Tongue (tissue), 2 donors: ENCODE data around the gene TNFRSF12A. TPM values are rescaled to one million over a fixed set of nuclear protein-coding genes. Genes with fewer than 3 reads are reported as not detected.

Source experiments
- DNase-seq: peaks from one replicate; pipeline ENCODE4 v3.0.0-alpha.2; 2015
- total RNA-seq: library from RNA; depleted of rRNA; stranded (reverse); fragments of >200 nt; gene quantifications from one replicate; pipeline ENCODE4 v1.2.3, GENCODE V29; 2014

Gene TNFRSF12A
- total RNA-seq, 1 donor from 2014 or later = 41.3 TPM

DNA sequence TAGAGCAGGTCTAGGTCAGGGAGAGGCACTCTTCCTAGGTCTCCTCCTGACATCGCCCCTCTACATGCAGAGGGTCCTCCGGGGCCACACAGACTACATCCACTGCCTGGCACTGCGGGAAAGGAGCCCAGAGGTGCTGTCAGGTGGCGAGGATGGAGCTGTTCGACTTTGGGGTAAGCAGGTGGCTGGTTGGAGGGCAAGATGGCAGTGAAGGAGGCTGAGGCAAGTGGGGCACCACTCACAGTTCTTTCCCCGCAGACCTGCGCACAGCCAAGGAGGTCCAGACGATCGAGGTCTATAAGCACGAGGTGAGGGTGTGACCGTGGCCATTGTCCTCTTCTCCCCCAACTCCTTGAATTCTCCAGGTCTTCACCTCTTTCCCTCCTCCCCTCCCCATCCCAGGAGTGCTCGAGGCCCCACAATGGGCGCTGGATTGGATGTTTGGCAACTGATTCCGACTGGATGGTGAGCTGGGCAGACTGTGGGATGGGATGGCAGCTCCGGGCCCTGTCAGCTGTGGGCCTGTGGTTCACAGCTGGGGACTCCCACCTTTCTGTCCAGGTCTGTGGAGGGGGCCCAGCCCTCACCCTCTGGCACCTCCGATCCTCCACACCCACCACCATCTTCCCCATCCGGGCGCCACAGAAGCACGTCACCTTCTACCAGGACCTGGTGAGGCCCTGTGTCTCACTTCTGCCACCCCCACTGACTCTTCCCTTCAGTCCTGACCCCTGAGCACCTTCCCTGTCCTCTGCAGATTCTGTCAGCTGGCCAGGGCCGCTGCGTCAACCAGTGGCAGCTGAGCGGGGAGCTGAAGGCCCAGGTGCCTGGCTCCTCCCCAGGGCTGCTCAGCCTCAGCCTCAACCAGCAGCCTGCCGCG lies 6.7 kb downstream of the TNFRSF12A start:
- DNase-seq = no peak

DNA sequence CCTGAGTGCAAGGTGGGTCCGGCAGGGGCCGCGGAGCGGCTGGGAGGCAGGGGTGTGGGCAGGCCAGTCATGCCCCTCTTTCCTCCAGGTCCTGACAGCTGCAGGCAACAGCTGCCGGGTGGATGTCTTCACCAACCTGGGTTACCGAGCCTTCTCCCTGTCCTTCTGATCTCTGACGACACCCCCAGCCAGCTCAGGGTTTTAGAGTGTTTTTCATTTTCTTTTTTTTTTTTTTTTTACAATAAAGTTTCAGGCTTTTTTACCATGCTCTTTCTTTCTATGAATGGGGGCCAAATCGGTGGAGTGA lies 7.3 kb downstream of the TNFRSF12A start:
- no peak for DNase-seq

DNA sequence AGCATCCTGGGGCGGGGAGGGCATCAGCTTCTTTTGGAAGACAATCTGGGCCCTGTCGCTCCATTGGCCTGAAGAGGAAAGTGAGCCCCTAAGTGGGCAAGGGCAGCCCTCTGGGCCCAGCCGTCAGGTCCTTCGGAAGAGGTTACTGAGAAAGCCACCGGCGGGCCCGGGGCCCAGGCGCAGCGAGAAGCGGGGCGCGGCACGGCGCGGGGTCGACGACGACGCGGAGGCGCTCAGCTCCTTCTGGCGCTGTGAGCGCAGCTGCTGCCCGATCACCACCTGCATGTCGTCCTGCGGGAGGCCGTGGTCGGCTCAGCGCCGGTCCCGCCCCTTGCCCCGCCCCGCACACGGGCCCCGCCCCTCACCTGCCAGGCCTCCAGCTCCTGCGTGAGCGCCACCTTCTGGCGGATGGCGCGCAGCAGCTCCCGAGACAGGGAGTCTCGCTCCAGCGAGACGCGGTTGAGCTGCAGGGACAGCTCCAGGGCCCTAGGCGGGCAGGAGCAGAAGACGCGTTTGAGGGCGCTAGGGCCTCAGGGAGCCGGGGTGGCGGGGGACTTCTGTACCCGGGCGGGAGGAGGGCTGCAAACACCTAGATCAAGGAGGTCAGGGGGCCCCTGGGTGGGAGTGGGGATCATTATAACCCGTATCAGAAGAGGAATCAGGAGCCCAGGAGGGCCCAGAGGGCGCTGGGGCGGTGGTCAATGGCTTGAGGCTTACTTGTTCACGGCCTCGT lies 8.0 kb downstream of the TNFRSF12A start:
- peak; percentile 90 for DNase-seq

DNA sequence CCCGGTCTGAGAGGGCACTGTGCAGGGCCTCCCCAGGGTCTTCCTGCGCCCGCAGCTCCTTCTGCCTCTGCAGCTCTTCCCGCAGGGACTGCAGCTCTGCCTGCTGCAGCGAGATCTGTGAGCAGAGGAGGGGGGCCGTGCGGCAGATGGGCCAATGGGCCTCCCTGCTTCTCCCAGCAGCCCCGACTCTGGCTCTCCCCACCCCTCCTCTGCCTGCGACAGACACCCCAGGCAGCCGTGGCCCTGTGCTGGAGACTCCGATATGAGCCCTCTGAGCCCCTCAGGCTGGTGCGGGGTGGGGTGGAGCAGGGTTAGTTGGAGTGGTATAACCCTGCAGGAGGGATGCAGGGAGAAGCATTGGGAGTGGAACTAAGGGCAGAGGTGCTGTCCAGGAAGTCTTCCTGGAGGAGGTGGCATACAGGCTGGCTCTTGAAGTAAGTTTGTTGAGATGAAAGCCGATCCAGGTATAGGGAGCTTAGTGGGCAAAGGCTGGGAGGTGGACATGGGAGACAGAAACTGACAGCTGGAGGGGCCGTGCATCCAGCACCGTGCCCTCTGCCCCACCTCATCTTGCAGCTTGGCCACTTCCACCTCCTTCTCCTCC lies 8.7 kb downstream of the TNFRSF12A start:
- no peak for DNase-seq

DNA sequence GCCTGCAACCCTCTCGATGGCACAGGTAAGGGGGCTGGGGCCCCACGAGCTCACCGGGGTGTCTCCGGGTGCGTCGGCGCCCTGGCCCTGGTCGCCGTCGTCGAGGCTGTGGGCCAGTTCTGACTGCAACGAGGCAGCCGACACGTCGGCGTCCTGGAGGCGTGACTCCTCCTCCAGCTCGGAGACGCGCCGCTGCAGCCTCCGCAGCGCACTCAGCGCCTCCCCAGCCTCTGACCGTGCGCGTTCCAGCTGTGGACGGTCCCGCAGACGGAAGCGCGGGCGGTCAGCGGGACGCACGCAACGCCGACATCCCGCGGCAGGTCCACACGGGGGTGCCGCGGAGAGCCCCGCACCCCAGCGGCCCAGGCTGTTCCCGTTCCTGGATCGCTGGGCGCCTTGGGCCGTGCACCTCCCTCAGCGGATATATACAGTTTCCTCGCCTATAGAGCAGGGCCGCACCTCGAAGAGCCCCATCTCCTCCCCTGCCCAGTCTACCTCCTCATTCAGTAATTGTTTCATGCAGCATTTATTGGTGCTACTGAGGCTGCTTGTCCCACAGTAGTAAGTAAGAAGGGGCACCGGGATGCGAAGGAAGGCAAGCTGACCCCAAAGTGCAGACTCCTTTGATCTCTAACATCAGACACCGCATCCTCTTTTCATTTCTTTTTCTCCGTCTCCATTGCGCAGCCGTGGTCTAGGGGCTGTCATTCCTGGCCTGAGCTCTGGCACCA lies 9.5 kb downstream of the TNFRSF12A start:
- no peak for DNase-seq

DNA sequence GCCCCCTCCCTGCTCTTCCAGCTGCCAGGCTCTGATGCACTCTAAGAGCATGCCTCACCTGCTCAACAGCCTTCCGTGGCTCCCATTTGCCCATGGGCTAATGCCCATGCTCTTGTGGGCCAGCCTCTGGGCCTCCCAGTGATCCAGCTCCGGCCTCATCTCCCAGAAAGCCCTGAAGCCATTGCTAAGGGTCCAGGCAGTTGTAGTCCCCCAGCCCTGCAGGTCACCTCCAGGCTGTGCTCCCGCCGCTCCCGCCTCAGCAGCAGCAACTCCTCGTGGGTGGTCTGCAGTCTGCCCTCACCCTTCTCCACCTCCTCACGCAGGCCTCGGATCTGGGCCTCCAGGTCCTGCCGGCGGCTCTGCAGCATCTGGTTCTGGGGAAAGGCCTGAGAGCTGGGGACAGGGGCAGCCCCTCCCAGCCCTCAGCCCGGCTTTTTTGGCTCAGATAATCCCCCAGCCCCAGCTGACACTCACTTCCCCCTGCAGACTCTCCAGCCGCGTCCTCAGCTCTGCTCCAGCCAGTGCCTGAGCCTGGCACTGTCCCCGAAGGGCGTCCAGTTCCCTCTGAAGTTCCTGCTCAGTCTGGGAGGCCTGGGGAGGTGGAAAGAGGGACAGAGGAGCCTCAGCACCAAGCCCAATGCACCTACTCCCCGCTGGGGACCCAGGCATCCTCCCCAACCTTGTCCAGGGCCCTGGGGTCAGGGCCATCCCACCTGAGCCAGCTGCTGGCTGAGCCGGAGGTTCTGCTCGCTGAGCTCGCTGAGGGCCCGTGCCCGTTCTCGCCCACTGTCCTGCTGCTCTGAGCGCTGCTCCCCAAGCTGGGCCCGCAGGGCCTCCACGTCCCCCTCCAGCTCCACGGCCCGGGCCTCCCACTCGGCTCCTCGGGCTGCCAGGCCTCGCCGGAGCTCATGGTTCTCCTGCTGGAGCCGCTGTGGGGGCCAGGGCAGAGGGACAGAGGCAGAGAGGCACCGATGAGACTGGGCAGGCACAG lies 10.3 kb downstream of the TNFRSF12A start:
- DNase-seq = no peak

DNA sequence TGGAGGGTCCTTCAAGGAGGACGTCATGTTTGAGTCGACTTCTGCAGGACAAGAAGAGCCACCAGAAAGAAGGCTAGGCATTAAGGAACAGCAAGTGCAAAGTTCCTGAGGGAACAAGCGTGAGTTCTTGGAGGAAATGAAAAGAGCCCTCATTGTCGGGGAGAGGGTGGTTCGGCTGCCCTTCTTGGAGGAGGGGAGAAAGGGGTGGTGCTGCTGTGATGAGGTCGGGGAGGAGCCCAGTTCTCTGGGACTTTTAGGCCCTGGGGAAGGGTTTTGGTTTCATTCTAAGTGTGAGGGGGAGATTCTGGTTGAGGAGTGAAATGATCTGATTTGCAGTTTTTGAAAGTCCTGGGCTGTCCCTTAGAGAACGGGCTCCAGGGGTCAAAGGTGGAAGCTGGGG lies 12.5 kb downstream of the TNFRSF12A start:
- DNase-seq = no peak

DNA sequence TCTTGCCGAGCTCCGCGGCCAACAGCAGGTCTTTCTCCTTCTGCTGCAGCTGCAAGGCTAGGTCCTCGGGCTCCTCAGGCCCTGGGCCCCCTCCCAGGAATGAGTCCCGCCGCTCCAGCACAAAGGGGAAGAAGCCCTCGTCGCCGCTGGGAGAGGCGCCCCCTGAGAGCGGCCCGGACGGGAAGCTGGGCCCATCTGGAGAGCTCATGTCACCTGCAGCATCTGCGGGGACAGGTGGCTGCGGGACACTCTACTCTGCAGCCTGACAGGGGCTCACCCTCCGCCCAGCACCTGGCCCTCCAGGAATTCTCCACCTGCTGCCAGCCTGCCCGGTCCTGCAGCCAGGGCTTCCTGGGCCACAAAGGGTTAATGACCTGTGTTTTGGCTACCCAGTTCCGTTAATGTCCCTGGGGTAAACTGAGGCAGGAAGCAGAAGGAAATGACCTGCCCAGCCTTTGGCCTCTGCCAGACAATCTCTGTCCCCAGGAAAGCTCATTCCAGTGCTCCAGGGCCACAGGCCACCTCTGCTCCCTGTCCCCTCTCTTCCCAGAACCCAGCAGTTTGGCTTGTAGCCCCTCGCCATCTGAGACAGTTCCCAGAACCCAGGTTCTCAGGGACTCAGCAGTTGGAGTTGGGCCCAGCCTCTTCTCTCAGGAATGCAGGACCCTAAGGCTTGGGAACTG lies 15.3 kb downstream of the TNFRSF12A start:
- DNase-seq = no peak

DNA sequence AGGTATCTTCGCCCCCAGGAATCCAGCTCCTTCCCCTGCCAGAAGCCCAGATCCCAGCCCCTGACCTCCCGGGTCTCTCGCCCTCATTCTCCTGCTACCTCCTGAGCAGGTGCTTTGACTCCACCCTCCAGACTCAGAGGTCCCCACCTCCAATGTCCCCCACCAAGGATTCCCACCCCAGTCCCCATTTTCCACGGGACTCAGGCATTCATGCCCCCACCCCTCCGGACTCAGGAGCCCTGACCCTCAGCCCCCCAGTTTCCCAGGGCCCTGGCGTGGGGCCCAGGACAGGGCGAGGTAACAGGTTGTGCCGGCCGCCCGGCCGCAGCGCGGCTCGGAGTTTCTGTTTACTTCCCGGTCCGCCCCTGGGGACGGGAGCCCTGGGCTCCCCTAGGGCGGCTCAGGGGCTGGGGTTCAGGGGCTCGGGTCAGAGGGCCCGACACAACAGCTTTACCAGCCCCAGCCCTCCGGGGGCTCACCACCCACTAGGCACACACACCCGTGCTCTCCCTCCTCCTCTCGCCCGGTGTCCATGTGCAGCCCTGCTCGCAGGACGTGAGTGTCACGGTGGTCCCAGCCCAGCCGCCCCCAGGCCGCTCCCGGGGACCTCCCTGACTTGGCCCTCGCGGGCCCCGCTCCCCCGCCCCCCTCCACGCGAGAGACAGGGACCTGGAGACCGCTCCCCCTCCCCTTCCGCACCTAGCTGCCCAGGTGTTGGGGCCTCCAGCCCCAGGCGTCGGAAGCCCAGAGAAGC lies 16.0 kb downstream of the TNFRSF12A start:
- no peak for DNase-seq

DNA sequence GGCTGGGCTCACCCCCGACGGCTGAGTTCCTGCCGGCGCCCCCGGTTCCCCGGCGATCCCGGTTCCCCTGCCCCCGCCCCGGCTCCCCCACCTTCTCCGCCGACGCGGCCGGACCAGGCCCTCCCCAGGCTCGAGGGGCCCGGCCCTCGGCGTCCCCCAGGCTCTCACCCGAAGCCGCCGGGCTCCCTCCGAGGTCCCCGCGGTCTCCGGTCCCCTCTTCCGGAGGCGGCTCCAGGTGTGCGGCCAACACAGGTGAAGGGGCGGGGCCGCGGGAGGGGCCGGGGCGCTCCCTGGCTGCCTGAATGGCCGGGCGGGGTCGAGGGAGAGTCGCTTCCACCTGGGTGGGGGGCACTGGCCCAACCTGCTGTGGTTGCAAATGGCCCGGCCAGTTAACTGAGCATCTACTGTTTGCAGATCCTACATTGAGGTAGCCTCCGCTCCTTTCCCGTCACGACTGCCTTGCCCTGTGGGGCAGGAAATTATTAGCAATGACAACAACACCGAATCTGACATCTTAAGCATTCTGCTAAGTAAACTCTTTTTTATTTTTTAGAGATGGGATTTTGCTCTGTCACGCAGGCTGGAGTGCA lies 16.7 kb downstream of the TNFRSF12A start, which contains the start of gene BICDL2:
BICDL2 (minus strand) TSS at position 219 of the 590 bp plus-strand sequence. CDS start 1,448 bp downstream, outside the sequence.
- no peak for DNase-seq

DNA sequence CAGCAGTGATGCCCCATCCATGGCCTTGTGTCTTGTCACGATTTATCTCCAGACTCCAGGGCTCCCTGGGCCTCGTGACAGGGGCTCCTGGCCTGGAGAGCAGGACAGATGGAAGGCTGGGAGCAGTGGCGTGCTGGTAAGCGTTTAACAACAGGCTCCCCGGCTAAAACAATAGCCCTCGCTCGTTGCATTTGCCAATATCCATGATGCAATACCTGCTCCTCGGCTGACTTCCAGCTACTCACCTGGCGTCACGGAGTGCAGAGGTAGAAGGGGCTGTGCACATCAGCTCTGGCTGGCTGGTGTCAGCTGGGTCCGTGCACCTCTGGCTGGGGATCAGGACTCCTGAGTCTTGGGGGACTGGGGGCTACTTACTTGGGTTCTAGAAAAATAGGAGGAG lies 18.1 kb downstream of the TNFRSF12A start:
- no peak for DNase-seq

DNA sequence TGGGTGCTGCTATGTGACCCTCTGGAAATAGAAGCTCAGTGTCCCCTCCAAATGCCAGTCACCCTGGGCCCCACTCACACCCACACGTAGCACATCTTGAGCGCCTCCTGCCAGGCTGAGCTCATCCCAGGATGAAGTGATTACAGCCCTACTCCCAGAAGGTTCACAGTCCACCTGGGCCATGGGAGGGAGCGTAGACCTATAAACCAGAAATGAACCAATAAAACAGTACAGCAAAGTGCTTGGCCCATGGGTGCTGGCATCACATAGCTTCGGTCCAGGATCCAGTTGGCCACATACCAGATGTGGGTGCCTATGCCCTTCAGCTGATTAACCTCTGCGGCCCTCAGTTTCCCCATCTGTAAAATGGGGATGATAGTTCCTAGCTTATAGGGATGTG lies 18.7 kb downstream of the TNFRSF12A start:
- no peak for DNase-seq

DNA sequence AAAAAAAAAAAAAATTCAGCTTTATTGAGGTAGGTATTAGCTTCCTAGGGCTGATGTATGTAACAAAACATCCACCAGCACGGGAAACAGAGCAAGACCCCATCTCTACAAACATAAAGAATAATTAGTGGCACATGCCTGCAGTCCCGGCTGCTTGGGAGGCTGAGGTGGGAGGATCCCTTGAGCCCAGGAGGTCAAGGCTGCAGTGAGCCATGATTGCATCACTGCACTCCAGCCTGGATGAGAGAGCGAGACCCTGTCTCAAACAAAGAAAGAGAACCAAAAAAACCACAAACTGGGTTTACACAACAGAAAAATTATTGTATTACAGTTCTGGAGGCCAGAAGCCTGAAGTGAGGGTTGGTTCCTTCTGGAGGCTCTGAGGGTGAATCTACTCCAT lies 22.2 kb downstream of the TNFRSF12A start:
- DNase-seq = no peak

DNA sequence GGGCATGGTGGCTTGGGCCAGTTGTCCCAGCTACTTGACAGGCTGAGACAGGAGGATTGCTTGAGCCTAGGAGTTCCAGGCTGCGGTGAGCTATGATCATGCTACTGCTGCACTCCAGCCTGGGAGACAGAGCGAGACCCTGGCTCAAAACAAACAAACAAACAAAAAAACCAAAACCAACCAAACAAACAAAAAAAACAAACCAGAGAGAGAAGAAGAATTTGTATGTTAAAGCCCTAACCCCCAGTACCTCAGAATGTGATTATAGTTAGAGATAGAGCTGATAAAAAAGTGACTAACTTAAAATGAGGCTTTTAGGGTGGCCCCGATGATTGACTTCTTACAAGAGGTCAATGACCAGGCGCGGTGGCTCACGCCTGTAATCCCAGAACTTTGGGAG lies 24.5 kb downstream of the TNFRSF12A start:
- no peak for DNase-seq

DNA sequence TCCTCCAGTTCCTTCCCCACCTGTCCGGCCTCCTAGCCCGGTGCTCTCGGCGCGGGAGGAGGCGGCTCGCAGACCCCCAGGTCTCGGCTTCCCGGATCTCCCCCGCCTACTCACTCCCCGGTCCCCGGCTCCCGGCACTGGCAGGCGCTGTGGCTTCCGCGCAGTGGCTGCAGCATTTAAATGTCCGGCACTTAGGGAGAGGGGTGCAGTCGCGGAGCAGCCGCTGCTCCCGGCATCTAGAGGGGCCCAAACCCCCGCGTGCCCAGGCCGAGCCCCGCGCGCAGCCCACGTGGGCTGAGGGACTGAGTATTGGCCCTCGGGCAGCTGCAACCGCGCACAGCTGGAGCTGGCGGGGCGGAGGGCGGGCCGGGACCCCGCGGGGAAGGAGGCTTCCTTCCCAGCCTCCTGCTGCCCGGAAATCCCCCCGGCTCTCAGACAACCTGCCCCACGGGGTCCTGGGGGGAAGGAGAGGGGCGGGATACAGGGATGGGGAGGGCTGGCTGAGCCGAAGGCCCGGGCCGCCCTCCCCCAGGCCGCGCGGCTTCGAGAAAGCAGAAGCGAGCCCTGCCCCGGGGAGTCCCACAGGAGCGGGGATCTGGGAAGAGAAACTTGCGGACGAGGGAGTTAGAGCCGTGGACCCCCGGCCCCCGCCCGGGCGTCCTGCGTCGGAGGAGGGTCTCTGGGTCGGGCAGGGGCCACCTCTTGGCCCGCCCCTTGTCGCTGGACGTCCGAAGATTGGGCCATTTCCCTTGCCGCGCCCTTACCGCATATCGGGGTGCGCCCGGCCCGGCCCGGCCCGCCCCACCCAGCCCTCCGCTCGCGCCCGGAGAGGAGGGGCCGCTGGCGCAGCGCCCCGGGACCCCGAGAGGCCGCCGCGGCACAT lies 25.8 kb downstream of the TNFRSF12A start, which contains the start of gene MMP25:
MMP25 (plus strand) TSS at position 804 of the 883 bp plus-strand sequence. CDS start 357 bp downstream, outside the sequence.
- DNase-seq = no peak

DNA sequence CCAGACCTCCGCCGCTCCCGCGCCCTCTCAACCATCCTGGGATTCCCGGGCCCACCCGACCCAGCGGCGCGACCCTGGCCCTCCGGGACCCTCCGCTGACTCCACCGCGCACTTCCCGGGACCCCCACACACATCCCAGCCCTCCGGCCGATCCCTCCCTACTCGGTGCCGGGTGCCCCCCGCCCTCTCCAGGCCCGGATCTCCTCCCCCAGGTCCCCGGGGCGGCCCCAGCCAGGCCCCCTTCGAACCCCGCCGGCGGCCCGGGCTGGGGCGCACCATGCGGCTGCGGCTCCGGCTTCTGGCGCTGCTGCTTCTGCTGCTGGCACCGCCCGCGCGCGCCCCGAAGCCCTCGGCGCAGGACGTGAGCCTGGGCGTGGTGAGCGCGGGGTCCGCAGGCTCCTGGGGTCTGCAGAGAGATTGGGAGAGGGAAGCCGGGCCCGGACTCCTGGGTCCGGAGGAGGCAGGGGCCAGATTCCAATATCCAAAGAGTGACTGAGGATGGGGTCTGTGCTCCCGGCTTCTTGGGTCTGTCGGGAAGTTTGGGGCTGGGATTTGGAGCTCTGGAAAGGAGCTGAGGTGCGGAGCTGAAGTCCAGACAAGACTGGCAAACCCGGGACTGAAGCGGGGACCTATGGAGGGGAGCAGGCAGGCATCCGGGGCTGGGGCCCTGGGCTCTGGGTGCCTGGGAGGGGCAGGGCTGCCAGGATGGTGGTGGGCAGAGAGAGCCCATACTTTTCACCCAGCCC lies 26.6 kb downstream of the TNFRSF12A start:
- DNase-seq = no peak

DNA sequence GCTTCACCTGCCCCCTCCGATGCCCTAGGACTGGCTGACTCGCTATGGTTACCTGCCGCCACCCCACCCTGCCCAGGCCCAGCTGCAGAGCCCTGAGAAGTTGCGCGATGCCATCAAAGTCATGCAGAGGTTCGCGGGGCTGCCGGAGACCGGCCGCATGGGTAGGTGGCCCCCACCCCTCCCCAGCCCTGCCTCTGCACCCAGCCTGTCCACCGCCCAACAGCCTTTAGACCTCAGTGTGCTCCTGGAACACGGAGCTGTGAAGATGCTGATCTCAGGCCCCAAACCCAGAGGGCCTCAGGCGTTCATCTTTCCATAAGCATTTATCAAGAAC lies 27.2 kb downstream of the TNFRSF12A start:
- no peak for DNase-seq
